Hepatocyte (in vitro differentiated cells): ENCODE results near the gene TANC1. TPM values are rescaled to one million over a fixed set of nuclear protein-coding genes. Genes with fewer than 3 reads are reported as not detected.

Source experiments
- DNase-seq: peaks from one replicate; pipeline ENCODE4 v3.0.0-alpha.2; 2016; ENCODE audit warnings: low spot score
- H2AFZ ChIP-seq: fragments of 200-600 bp; sonication (generic); 2 replicates; pipeline ENCODE4 v1.6.0; 2016; ENCODE audit warnings: antibody characterized with exemption, mild to moderate bottlenecking
- H3K27ac ChIP-seq: fragments of 200-600 bp; sonication (generic); 2 replicates; pipeline ENCODE4 v1.5.1; 2016; ENCODE audit warnings: mild to moderate bottlenecking
- H3K27me3 ChIP-seq: fragments of 200-600 bp; sonication (generic); 2 replicates; pipeline ENCODE4 v1.6.1; 2016
- H3K36me3 ChIP-seq: fragments of 200-600 bp; sonication (generic); replicated peaks from 2 replicates; pipeline ENCODE4 v1.5.1; 2016; ENCODE audit warnings: low read depth; ENCODE audit not compliant: insufficient read depth
- H3K4me1 ChIP-seq: fragments of 200-600 bp; sonication (generic); 2 replicates; pipeline ENCODE4 v1.5.1; 2016; ENCODE audit warnings: mild to moderate bottlenecking, moderate library complexity; ENCODE audit not compliant: insufficient read depth
- H3K4me2 ChIP-seq: fragments of 200-600 bp; sonication (generic); 2 replicates; pipeline ENCODE4 v1.6.0; 2016
- H3K4me3 ChIP-seq: fragments of 200-600 bp; sonication (generic); 2 replicates; pipeline ENCODE4 v1.5.1; 2016; ENCODE audit warnings: mild to moderate bottlenecking
- H3K79me2 ChIP-seq: fragments of 200-600 bp; sonication (generic); 2 replicates; pipeline ENCODE4 v1.6.0; 2017; ENCODE audit warnings: mild to moderate bottlenecking
- H3K9me2 ChIP-seq: fragments of 200-600 bp; sonication (generic); replicated peaks from 2 replicates; pipeline ENCODE4 v1.6.0; 2017; ENCODE audit warnings: mild to moderate bottlenecking; ENCODE audit not compliant: insufficient read depth
- H3K9me3 ChIP-seq: fragments of 200-600 bp; sonication (generic); 2 replicates; pipeline ENCODE4 v1.5.1; 2016; ENCODE audit warnings: low read depth, mild to moderate bottlenecking
- H4K20me1 ChIP-seq: fragments of 200-600 bp; sonication (generic); 2 replicates; pipeline ENCODE4 v1.6.0; 2016; ENCODE audit warnings: mild to moderate bottlenecking; ENCODE audit not compliant: insufficient read depth, poor library complexity, severe bottlenecking
- CTCF ChIP-seq: fragments of 200-600 bp; sonication (generic); IDR thresholded peaks from 2 replicates; pipeline ENCODE4 v1.5.1; 2016; ENCODE audit warnings: antibody characterized with exemption, mild to moderate bottlenecking; ENCODE audit not compliant: poor library complexity
- EZH2 ChIP-seq: fragments of 200-600 bp; sonication (generic); IDR thresholded peaks from 2 replicates; pipeline ENCODE4 v1.6.1; 2016; ENCODE audit warnings: antibody characterized with exemption, mild to moderate bottlenecking, borderline replicate concordance
- EZH2phosphoT487 ChIP-seq: fragments of 200-600 bp; sonication (generic); IDR thresholded peaks from one replicate; pipeline ENCODE4 v1.6.1; 2018; ENCODE audit warnings: antibody characterized with exemption, mild to moderate bottlenecking, low read depth, moderate library complexity; ENCODE audit not compliant: unreplicated experiment, severe bottlenecking
- WGBS: methylation state at CpG from one replicate; pipeline ENCODE4 v1.1.6; 2016; ENCODE audit warnings: low lambda C conversion rate; ENCODE audit errors: missing lambda C conversion rate; 5-methylcytosine and 5-hydroxymethylcytosine counted together
- polyA plus RNA-seq: library from polyadenylated mRNA; unstranded; fragments of >200 nt; fragmentation: Nextera tagmentation; extraction: Ambion mirVana; gene quantifications from 2 replicates; pipeline ENCODE4 v1.2.1, GENCODE V29; 2016
- total RNA-seq: library from RNA; depleted of rRNA; stranded (reverse); fragments of >200 nt; gene quantifications from 2 replicates; pipeline ENCODE4 v1.2.3, GENCODE V29; 2014

Gene TANC1
- total and polyA plus RNA-seq, 2 experiments from 2014 or later, result 8.3 to 18.5 TPM

- Histone ChIP-seq H3K9me2 (no peaks in the 10 kb centered on the region), H4K20me1 (no peaks in the 10 kb centered on the region), H3K4me3 (no peak overlapping the region), H3K36me3 (peaks cover 2% of the 10 kb centered on the region), H3K9me3 (peaks cover 10% of the 10 kb centered on the region), H3K4me1 (peaks cover 6% of the 10 kb centered on the region), H3K27ac (no peak overlapping the region), H2AFZ (no peak overlapping the region), H3K27me3 (no peaks in the 10 kb centered on the region), H3K79me2 (peaks cover 75% of the 10 kb centered on the region), H3K4me2 (no peak overlapping the region)
- TF ChIP-seq EZH2phosphoT487 (no peak), EZH2 (no peak), CTCF (no peak)
- DNase-seq, result peak; percentile 24
- WGBS, result 90% methylated on average over 6 of the region's 6 CpGs
These were observed 50.6 kb downstream of the TANC1 start for GRCh38 chr2:159019021-159019420.

DNA sequence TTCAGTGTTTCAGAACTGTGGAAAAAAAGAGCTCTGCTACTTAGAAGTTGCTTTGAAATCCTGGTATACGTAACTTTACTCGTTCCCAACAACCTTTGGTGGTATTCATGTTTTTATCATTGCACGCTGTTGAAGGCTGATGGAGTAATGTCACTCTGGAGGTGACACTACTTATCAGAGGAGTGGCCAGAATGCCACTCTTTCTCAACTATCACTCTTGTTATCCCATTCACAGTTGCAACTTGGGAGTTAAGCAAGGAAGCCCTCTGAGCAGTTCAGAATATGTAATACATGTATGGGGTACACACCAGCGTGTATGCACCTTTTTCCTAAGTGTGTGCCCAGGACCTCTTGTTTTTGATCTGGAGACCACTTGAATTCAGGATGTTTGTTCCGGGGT lies 53.6 kb downstream of the TANC1 start:
- H3K79me2 ChIP-seq, result peaks cover 78% of the 10 kb centered on the region
- DNase-seq, result no peak

GRCh38 chr2:159026170-159026569 lies 57.7 kb downstream of the TANC1 start:
- Histone ChIP-seq H3K27ac (no peak overlapping the region), H3K9me2 (no peaks in the 10 kb centered on the region), H3K4me1 (peaks cover 16% of the 10 kb centered on the region), H3K79me2 (peaks cover 67% of the 10 kb centered on the region), H2AFZ (no peak overlapping the region), H3K36me3 (no peaks in the 10 kb centered on the region), H3K27me3 (no peaks in the 10 kb centered on the region), H3K4me3 (no peak overlapping the region), H4K20me1 (no peaks in the 10 kb centered on the region), H3K4me2 (no peak overlapping the region), H3K9me3 (no peaks in the 10 kb centered on the region)
- no peak for TF ChIP-seq EZH2phosphoT487
- no peak for TF ChIP-seq CTCF
- TF ChIP-seq EZH2, result no peak
- DNase-seq, result no peak
- 81% methylated on average over 2 of the region's 2 CpGs for WGBS

More for the DNA sequence above, 53.6 kb downstream of the TANC1 start:
- no peaks in the 10 kb centered on the region for H4K20me1 ChIP-seq
- no peaks in the 10 kb centered on the region for H3K36me3 ChIP-seq
- H3K27ac ChIP-seq, result no peak overlapping the region
- H3K27me3 ChIP-seq, result no peaks in the 10 kb centered on the region
- peaks cover 7% of the 10 kb centered on the region for H3K4me1 ChIP-seq
- H3K9me3 ChIP-seq, result no peaks in the 10 kb centered on the region
- H2AFZ ChIP-seq, result no peak overlapping the region
- 88% methylated on average over 5 of the region's 5 CpGs for WGBS
- H3K9me2 ChIP-seq, result no peaks in the 10 kb centered on the region
- no peak overlapping the region for H3K4me2 ChIP-seq
- TF ChIP-seq EZH2, result no peak
- TF ChIP-seq EZH2phosphoT487, result no peak
- no peak for TF ChIP-seq CTCF
- H3K4me3 ChIP-seq, result no peak overlapping the region

DNA sequence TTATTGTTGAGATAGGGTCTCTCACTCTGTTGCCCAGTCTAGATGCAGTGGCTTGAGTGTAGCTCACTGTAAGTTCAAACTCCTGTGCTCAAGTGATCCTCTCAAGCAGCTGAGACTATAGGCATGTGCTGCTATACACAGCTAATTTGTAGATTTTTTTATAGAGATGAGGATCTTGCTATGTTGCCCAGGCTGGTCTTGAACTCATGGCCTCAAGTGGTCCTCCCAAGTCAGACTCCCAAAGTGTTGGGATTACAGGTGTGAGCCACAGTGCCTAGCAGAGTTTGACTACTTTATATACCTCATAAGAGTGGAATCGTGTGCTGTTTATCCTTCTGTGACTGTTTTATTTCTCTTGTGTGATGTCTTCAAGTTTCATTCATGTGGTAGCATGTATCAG lies 60.3 kb downstream of the TANC1 start:
- H3K27me3 ChIP-seq, result no peaks in the 10 kb centered on the region
- H3K36me3 ChIP-seq, result no peaks in the 10 kb centered on the region
- TF ChIP-seq EZH2phosphoT487, result no peak
- TF ChIP-seq EZH2, result no peak
- no peak for TF ChIP-seq CTCF
- H3K9me2 ChIP-seq, result no peaks in the 10 kb centered on the region
- no peak overlapping the region for H3K4me2 ChIP-seq
- H3K27ac ChIP-seq, result no peak overlapping the region
- H3K4me3 ChIP-seq, result no peak overlapping the region
- 74% methylated on average over 1 of the region's 1 CpG for WGBS
- H3K4me1 ChIP-seq, result peaks cover 32% of the 10 kb centered on the region
- H2AFZ ChIP-seq, result no peak overlapping the region
- H3K9me3 ChIP-seq, result no peaks in the 10 kb centered on the region
- no peaks in the 10 kb centered on the region for H4K20me1 ChIP-seq
- no peak for DNase-seq
- H3K79me2 ChIP-seq, result peaks cover 70% of the 10 kb centered on the region
